ENCODE measurements around the gene SSX3.
"Not testable (repeated sequence)": the region's sequence is repeated elsewhere in the genome, so short reads cannot be mapped to it uniquely, and the experiment has no call there.

- not testable (repeated sequence) for TF ChIP-seq CTCF, POLR2A (IDR thresholded peaks at IDR 0.05)
These were observed 13.9 kb upstream of the SSX3 start for GRCh38 chrX:48370408-48370807.
